Tibial nerve (tissue), 4 donors: ENCODE results near the gene RAPGEF5.

Source experiments
- EP300 ChIP-seq, 2 donors: sonication (generic); formaldehyde crosslinking; IDR thresholded peaks; one replicate each; pipeline ENCODE4 v1.6.1; 2017; ENCODE audit warnings: antibody characterized with exemption in 2 of 2, mild to moderate bottlenecking in 1 of 2
- POLR2A ChIP-seq, 2 donors: fragments of 450-650 bp; IDR thresholded peaks; one replicate each; pipeline ENCODE4 v1.6.1; 2017; ENCODE audit warnings: antibody characterized with exemption in 2 of 2, mild to moderate bottlenecking in 2 of 2, moderate library complexity in 2 of 2
- TF ChIP-seq, protein P1 (sequence below), 5 experiments: fragments of 200-600 bp in 3 of 5; fragments of 450-650 bp in 2 of 5; sonication (generic) in 3 of 5; IDR thresholded peaks; one replicate each; pipeline ENCODE4 v1.5.1; 2016 to 2019; ENCODE audit warnings: antibody characterized with exemption in 5 of 5, mild to moderate bottlenecking in 3 of 5, moderate library complexity in 2 of 5

DNA sequence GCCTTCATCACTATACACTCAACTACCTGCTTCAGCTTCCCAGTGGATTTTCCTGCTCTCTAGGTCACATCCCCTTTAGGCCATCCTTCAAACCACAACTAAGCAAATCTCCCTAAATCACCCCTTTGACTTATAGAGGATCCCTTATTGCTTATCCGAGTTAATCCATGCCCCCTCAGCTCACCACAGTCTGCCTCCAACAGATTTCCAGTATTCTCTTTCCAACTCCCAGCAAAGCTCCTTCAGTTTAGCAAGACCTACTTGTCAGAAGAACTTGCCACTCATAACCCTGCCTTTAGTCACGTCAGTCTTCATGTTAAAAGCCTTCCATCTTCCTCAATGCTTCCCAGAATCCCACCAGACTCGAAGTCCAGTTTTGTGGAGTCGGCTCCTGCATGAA, 38.6 kb downstream of the RAPGEF5 start:
- TF ChIP-seq, protein P1, sequence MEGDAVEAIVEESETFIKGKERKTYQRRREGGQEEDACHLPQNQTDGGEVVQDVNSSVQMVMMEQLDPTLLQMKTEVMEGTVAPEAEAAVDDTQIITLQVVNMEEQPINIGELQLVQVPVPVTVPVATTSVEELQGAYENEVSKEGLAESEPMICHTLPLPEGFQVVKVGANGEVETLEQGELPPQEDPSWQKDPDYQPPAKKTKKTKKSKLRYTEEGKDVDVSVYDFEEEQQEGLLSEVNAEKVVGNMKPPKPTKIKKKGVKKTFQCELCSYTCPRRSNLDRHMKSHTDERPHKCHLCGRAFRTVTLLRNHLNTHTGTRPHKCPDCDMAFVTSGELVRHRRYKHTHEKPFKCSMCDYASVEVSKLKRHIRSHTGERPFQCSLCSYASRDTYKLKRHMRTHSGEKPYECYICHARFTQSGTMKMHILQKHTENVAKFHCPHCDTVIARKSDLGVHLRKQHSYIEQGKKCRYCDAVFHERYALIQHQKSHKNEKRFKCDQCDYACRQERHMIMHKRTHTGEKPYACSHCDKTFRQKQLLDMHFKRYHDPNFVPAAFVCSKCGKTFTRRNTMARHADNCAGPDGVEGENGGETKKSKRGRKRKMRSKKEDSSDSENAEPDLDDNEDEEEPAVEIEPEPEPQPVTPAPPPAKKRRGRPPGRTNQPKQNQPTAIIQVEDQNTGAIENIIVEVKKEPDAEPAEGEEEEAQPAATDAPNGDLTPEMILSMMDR (IDR thresholded peaks at IDR 0.05): no peak
- TF ChIP-seq EP300 (IDR thresholded peaks at IDR 0.05): no peak
- no peak for TF ChIP-seq POLR2A (IDR thresholded peaks at IDR 0.05)
